Astrocyte of the spinal cord (primary cell): ENCODE results near the gene PELI2.

ENCODE experiments used
- DNase-seq: peaks from one replicate; pipeline ENCODE4 v3.0.0; 2011; ENCODE audit warnings: low read depth, low spot score
- H3K4me3 ChIP-seq: 2 replicates; pipeline ENCODE4 v1.5.1; 2011; ENCODE audit warnings: low read depth, mild to moderate bottlenecking, low read length, moderate library complexity
- in situ Hi-C: cut with HindIII; loops from 2 replicates; pipeline ENCODE4 v1.10.0; 2017; ENCODE audit warnings: low sequenced_read_pairs
- TF ChIP-seq, protein P1 (sequence below): IDR thresholded peaks from 2 replicates; pipeline ENCODE4 v1.5.1; 2012; ENCODE audit warnings: low read depth, mild to moderate bottlenecking, low read length, inconsistent platforms

PELI2 gene

DNA sequence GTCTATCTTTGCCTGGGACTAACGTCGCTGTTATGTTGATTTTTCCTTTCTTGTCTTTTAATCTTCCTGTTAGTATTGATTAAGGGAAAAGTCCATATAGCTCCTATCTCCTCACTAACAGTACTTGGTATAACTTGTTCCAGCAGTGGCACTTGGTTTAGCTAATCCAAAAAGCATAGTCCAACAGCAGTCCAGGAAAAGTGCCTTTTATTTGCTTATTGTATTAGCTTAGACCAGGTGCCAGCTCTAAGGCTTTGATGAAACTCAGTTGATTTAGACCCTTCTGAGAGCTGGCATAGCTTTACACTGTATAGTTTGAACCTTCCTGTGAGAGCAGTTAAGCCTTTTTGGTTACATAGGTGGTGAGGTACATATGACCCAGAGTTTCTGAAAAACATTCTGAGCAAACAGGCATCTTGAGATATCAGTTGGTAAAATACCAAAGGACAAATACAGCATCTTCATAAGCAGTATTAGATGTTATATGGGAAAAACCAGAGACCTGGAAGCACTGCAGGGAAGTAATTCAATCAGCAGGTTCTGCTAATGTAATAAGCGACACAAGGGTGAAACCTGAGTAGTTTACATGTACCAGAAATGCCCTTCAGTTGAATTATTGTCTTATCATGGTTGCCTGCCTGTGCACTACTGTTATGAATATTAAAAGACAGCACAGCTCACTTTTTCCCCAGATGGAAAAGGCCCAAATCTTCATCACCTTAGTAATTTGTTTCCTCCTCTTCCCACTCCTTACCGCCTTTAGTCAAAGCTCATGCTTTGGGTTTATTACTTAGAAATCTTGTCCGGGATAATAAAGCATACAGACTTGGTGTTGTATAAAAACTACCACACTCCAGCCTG, 13.0 kb downstream of the PELI2 start:
- no peak for DNase-seq
- in situ Hi-C loops: no loop called here
- TF ChIP-seq, protein P1, sequence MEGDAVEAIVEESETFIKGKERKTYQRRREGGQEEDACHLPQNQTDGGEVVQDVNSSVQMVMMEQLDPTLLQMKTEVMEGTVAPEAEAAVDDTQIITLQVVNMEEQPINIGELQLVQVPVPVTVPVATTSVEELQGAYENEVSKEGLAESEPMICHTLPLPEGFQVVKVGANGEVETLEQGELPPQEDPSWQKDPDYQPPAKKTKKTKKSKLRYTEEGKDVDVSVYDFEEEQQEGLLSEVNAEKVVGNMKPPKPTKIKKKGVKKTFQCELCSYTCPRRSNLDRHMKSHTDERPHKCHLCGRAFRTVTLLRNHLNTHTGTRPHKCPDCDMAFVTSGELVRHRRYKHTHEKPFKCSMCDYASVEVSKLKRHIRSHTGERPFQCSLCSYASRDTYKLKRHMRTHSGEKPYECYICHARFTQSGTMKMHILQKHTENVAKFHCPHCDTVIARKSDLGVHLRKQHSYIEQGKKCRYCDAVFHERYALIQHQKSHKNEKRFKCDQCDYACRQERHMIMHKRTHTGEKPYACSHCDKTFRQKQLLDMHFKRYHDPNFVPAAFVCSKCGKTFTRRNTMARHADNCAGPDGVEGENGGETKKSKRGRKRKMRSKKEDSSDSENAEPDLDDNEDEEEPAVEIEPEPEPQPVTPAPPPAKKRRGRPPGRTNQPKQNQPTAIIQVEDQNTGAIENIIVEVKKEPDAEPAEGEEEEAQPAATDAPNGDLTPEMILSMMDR: no peak
- H3K4me3 ChIP-seq: no peak overlapping the region

DNA sequence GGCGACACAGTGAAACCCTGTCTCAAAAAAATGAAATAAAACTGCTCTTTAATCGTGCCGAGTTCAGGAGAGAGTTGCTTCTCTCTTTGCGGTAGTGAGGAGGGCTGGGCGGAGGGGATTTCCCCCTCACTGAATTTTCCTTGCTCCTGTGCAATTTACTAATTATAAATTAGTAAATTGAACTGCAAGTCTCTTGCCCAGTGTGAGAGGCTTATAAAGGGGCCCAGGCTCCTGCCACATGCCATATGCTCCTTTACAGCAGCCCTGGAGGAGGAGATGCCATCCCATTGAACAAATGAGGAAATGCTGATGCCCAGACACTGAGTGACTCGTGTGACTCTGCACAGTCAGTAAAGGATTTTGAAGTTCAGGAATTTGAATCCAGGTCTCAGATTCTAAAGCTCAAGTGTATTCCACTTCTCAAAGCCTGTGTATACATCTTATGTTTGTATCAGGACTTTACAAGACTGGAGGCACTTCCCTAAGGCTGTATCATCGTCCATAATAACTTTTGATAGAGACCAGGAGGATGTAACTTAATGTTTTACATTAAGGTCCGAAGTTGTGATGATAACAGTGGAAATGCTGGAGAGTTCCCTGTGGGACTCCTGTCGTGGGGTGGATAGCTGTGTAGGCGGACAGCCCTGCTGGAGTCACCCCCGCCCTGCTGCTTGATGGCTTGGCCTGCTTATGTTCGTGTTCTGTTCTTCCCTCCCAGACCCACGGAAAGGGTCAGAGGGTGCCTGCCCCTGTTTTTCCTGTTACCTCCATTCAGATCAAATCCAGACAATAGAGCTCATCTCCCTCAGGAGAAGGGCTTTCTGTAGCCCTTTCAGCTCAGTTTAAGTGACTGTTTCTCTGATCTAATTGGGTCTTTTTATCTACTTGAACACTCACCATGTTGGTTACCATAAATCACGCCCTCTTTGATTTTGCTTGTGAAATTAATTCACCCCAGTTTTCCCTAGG, 13.9 kb downstream of the PELI2 start:
- in situ Hi-C loops: no loop called here
- TF ChIP-seq, protein P1: no peak
- H3K4me3 ChIP-seq: no peak overlapping the region
- no peak for DNase-seq

DNA sequence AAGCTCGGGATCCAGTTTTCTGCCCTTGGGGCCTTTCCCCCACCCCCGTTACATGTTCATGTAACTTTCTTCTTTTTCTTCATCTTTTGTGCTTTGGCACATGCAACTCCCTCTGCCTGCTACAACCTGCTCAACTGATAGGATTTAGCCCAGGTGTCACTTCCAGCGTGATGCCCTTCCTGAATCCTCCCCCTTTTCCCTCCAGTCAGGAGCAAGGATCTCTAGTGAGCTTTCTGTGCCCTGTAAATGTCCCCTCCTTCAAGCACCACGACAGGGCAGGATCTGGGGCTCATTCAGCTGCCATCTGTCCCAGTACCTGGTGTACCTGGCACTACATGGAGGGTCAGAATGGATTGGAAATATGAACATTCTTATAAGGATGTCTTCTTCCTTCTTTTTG, 15.3 kb downstream of the PELI2 start:
- in situ Hi-C loops: no loop called here
- TF ChIP-seq, protein P1: no peak
- DNase-seq: no peak
- no peak overlapping the region for H3K4me3 ChIP-seq

DNA sequence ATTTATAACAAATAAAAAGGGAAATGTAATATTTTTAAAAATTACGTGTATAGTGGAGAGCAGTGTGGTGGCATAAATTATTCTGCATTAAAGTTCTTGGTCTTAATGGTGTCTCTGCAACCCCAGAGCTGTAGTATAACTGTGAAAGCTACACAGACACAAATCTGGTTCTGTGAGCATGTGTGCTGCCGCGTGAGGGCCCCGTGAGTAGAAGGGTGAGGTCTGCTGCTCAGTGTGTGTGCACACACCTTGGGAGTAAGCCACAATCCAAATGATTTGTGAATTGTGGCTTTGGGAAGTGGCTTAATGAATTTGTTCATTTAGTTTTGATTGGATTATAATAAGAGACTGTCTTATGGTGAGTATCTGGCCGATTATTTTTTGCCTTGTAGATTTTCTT, 16.8 kb downstream of the PELI2 start:
- in situ Hi-C loops: no loop called here
- TF ChIP-seq, protein P1: no peak
- no peak for DNase-seq
- no peak overlapping the region for H3K4me3 ChIP-seq

DNA sequence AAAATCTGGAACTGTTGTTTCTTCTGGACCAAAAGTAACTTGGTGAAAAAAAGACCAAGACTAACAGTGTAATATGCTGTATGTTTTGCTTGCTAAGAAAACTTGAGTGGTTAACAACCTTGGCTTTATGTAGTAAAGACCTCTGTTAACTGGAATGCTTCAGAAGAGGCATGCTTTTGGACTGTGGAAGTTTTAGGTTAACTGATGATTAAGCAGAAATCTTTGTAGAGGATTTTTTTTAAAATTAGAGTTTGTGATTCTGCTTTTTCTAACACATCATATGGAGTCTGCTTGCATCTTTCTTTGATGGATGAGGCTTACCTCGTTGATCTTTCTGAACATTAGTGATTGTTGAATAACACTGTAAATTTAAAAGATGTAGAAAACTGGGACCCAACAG, 17.5 kb downstream of the PELI2 start:
- TF ChIP-seq, protein P1: no peak
- DNase-seq: no peak
- in situ Hi-C loops: no loop called here
- no peak overlapping the region for H3K4me3 ChIP-seq

DNA sequence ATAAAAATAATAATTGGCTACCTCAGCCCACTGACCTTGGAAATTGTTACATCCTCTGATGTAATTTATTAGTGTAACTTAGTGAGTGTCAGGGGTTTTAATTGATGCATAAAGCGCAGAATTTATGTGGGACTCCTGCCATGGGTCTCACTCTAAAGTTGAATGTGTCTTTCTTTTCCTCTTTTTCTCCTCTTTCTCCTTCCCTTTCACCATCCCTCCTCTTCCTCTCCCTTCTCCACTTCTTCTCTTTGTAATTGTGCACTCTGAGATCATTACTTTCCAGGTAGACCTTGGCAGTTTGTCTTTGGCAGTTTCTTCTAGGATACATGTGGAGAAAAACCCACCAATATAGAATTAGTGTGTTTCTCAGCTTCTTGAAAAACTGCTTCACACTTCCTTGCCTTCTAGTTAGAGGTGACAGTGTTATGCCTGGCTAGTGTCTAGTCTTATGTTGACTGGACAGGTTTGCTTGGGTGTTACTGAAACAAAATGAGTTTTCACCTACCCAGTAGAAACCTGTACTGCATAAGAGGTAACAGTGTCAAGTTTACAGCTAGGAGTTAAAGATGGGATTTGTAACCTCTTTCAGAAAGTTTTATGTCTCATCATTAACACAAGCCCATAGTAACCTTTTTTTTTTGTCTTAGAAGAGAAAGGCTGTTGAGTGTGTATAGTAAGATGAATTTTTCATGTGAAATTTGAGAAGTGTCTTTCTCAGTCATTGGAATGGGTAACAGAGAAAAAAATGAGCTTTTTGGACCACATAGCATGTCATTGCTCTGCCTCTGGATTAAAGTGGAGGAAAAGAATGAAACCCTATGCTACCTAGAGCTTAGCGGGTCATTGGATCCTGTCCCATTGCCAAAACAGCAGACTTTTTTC, 18.6 kb downstream of the PELI2 start:
- no peak for DNase-seq
- in situ Hi-C loops: no loop called here
- H3K4me3 ChIP-seq: no peak overlapping the region
- TF ChIP-seq, protein P1: no peak
